NCI-H187 (cell line): ENCODE results near the gene ARHGAP28.
A peak's percentile ranks its signal among the peaks of the same experiment; 100 is the strongest.

ENCODE experiments used
- DNase-seq, 2 experiments: peaks; one replicate each; lab custom pipeline; 2025; lab: John Stamatoyannopoulos, UW

ARHGAP28 gene

GRCh38 chr18:6873040-6873751 lies 143.7 kb downstream of the ARHGAP28 start:
- DNase-seq: no peak

DNA sequence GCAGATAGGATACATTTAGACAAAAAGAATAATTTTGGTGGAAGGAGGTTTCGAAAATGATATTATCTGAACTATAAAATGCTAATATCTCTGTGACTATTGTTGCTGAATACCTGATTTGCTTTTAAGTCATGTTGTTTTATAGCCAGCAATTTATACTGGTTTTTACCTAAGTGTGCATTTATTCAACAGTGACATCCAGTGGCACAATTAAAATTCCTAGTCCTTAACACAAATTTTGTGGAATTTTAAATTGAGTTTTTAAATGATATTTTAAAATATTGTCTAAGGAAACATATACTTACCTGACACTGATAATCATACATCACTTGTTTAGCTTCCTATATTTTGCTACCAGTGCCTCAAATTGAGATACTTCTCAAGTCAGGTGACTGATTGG lies 144.8 kb downstream of the ARHGAP28 start:
- no peak for DNase-seq

DNA sequence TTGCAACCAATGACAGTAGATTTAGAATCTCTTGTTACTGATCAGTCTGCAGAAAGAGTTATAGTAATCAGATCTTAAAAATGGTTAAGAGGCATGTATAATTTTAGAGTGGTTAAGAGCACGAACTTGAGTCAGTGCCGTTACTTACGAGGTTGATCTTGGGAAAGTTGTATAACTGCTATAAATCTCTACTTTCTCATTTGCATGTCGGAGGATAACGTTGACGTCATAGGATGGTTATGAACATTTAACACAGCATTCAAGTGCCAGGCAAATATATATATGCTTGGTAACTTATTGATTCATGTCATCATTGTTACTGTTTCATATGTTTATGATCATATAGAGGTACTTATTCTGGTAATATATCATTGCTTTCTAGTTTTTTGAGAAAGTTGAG lies 146.2 kb downstream of the ARHGAP28 start:
- no peak for DNase-seq

DNA sequence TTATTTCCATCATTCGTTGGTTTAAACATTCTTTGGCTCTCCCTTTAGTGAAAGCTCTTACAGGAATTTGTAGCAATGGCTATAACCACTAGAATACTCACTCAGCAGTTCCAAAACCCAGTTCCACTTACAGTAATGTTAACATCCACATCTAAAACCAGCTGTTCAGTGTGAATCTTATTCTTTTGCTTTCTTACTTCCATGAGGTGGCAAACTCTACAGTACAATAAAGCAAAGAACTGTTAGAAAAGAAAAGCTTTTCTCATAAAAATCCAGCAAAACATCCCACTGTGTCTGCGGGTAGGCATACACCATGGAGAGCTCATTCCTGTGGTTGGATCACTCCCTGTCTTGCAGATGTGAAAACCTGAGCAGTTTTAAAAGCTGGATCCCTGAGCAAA lies 147.1 kb downstream of the ARHGAP28 start:
- DNase-seq: no peak

DNA sequence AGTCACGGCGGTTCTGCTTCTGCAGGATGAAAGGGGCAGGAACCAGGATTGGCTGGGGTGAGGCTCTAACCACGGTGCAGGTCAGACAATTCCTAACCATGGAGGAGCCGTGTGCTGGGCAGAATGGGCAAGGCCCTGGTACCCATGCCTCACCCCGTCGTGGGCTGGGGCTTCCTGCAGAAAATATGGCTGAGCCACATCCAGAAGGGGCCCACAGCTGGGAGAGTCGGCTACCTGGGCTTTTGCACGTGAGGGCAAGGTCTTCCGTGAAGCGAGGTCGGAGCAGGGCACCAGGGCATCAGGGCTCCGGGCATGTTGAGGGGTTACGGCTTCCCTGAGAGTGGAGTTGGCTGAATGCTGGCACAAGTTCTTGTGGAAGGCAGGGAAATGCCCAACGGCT lies 147.8 kb downstream of the ARHGAP28 start:
- no peak for DNase-seq

GRCh38 chr18:6878556-6879297 lies 149.2 kb downstream of the ARHGAP28 start:
- DNase-seq: no peak

- DNase-seq: no peak
Observed at GRCh38 chr18:6879508-6880195, 150.1 kb downstream of the ARHGAP28 start.

DNA sequence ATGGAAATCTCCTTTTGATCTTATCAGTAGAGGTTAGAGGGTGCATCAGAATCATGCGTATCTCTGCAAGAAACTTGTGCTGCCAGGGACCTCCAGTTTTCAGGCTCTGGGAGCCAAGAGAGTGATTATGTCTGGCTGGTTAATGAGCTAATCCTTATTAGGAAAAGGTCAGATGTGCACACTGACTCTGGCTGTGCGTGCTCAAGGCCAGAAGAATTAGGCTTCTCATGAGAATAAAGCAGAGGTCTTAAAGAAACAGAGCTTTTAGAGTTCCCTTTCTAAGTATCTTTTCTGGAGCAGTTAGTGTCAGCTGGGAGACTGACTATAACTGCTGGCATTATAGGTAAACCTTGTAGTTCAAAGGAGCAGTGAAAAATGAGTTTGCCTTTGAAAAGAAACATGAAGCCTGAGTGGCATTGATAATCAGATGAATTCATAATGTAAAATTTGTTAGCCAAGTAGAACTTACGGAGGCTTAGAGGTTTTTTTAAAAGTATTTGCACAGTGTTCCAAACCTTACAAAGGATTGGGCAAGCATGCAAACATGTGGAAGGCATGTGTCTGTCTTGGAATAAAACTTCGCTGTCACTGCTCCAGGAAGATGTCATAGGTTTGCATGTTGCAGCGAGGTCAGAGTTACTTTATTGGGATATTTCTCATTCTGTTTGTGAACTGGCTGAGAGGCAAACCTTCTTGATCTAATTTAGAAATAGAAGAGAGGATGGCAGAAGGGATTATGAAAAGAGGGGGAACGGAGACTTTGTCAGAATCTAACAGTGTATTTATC lies 151.7 kb downstream of the ARHGAP28 start:
- DNase-seq: no peak

DNA sequence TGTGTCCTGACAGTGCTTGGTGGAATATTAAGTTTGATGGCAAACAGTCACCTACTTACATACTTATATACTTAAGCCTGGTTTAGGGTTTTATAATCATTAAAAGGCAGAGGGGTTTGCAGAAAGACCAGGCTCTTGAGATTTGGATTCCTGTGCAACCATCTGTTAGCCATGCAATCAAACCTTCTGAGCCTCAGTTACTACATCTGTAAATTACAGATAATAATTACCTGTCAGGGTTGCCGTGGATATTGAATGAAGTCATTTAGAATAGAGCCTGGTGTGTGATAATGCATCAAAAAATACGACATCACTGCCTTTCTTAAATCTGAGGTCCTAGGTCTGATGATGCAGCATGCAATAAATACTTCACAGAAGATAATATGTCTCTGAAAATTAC lies 152.9 kb downstream of the ARHGAP28 start:
- DNase-seq: no peak

DNA sequence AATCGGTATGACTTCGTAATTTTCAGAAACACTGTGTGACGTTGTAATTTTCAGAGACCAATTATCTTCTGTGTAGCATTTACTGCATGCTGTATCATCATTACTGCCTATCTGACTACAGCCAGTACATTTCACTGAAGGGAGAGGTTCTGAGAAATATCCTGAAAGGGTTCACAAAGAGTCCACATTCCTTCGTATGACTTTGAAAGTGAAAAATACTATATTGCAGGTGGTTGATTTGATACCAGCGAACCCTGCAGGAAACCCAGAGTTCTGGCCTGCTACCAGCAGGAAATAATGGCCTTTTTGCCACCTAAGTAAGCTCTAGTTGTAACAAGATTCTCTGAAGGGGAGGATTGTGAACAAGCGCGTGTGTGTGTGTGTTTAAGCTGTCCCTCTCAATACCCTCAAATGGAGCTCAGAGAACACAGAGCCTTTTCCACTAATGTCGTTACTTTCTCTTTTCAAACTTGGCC lies 155.5 kb downstream of the ARHGAP28 start:
- no peak for DNase-seq

DNA sequence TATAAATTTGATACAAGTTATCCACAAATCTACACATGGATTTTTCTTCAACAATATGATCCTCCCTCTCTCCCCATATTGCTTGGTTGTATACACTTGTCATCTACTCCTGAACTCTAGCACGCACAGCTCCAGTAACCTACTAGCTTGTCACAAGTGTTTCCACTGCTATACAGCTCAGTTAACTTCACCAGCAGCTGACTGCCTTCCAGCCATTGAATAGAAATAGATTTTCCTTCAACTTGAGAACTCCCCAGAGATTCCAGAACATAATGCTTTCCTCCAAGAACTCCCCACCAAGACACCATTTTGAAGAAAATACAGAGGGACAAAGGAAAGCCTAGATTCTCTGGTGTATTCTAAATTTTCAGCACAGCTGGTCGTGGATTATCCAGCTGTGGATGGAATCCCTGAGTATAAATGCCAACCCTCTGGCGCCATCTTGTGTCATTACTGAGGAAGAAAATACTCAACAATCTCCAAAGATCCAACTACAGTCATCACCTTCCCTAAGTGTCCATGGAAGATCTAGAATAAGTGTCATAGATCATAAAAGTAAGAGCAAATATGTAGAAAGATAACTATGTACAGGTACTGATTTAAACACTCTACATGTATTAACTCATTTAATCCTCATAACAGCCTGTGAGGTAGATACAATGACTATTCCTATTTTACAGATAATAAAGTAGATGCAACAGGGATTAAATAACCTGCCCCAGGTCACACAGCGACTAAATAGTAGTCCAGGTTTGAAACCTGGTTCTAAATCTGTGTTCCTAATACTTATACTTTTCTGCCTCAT lies 156.7 kb downstream of the ARHGAP28 start:
- peak in 1 of 2 experiments; percentile 1 for DNase-seq

DNA sequence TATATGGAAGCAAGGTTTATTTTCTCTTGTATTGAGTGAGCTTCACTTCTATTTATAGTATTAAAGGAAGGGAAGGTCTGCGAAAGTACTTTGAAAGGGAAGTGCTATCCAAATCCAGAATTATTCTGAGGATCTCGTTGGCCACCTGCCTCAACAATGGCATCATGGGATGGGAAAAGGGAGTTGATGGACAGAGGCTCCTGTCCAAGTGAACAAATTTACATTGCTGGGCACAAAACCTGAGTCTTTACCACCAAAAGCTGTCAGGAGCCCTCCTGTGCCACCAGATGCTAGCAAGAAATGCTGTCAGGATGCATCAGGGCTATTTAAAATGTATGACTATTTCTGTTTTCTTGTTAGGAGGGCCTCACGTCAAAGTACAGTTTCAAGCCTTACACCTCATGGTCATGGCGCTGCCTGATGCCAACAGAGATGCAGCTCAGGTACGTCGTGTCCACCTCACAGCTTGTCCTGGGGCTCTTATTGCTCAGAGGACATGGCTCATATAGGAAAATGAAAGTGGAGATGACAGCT lies 157.3 kb downstream of the ARHGAP28 start:
- DNase-seq: no peak

- no peak for DNase-seq
Observed at GRCh38 chr18:6891788-6892187, 162.3 kb downstream of the ARHGAP28 start.

DNA sequence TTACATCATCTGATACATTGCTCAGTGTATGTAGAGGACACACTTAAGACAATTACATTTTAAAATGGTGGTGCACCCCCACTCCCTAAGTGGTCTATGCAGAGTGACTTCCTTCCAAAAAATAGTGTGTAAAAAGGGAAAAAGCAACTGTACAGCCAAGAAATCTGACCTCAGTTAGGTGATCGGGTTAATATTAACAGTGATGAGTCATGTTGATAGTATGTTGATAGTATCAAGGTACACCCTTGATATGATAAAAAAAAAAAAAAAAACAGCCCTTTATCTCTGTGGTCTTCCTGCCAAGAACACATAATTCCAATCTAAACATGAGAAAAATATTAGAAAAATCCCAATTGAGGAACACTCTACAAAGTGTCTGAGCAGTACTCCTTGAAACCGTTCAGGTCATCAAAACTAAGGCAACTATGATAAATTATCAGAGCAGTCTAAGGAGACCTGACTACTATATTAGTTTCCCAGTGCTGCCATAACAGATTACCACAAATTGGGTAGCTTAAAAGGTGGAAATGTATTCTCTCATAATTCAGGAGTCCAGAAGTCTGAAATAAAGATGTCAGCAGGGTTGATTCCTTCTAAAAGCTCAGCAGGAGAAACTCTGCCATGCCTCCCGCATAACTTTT lies 171.9 kb downstream of the ARHGAP28 start:
- no peak for DNase-seq

GRCh38 chr18:6917072-6917471 lies 187.6 kb downstream of the ARHGAP28 start:
- no peak for DNase-seq

GRCh38 chr18:6920099-6920955 lies 190.8 kb downstream of the ARHGAP28 start:
- DNase-seq: peak; percentile 3 to 26

DNA sequence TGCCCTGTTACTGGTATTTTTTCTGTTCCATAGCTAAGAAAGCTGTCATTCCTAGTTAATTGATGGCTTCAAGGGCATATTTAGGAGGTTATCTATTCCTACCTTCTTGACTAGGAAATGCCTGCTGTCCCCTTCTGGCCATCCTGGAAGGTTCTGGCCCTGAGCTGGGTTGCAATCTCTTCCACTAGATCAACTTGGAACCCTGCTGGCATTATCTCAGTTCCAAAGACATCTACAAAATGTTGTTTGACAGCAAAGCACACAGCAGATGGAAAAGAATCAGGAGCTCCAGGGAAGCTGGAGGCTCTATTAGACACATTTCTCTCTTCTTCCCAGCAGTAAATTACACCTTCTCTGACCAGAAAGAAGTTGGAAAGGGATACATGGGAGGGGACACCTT lies 192.1 kb downstream of the ARHGAP28 start:
- DNase-seq: no peak

DNA sequence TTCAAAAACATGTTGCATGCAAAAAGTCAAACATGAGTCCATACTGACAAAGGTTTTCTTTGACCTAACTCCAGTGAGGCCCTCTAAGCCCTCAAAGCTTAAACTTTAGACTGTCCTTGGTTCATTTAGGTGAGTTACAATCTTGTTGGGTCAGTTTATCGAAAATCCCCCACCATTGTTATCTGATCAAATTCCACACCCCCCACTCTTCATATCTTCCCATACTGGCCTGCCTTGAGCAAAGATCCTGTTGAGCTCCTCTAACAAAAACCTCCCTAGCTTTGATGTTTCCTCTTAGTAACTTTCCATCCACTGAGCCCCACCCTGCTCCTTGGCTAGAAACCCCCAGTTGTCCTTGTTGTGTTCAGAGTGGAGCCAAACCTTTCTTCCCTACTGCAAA lies 193.7 kb downstream of the ARHGAP28 start:
- DNase-seq: no peak

- no peak for DNase-seq
Observed at GRCh38 chr18:6927153-6927552, 197.6 kb downstream of the ARHGAP28 start.

- no peak for DNase-seq
Observed at GRCh38 chr18:6928359-6928758, 198.8 kb downstream of the ARHGAP28 start.
